ENCODE data around the gene ROS1. TPM values are rescaled to one million over a fixed set of nuclear protein-coding genes. Genes with fewer than 3 reads are reported as not detected.

Gene ROS1
- total RNA-seq, 1 donor from 2014 or later = not detected

- no peaks in the 10 kb centered on the region for H3K4me1 ChIP-seq
- intact Hi-C loops (cut with DNase I) = no loop called here
Measured at GRCh38 chr6:117395164-117395563, 30.6 kb downstream of the ROS1 start.

GRCh38 chr6:117393045-117393444, 32.7 kb downstream of the ROS1 start:
- Histone ChIP-seq H3K36me3 (no peaks in the 10 kb centered on the region), H3K27ac (no peak overlapping the region), H3K9me3 (no peaks in the 10 kb centered on the region), H3K4me3 (no peak overlapping the region), H3K4me1 (no peaks in the 10 kb centered on the region), H3K27me3 (no peaks in the 10 kb centered on the region)
- TF ChIP-seq POLR2A (IDR thresholded peaks at IDR 0.05) (no peak), CTCF (IDR thresholded peaks at IDR 0.05) (no peak), POLR2AphosphoS5 (IDR thresholded peaks at IDR 0.05; ENCODE audit: insufficient read depth in 1 of 2, low read depth in 1 of 2) (no peak)
- DNase-seq (ENCODE audit: extremely low spot score in 2 of 2) = no peak
- intact Hi-C loops (cut with DNase I) = no loop called here

More at GRCh38 chr6:117395164-117395563, 30.6 kb downstream of the ROS1 start:
- H3K27me3 ChIP-seq = no peaks in the 10 kb centered on the region
- H3K4me3 ChIP-seq = no peak overlapping the region
- no peaks in the 10 kb centered on the region for H3K36me3 ChIP-seq
- H3K27ac ChIP-seq = no peak overlapping the region
- no peak for TF ChIP-seq POLR2A (IDR thresholded peaks at IDR 0.05)
- DNase-seq (ENCODE audit: extremely low spot score in 2 of 2) = no peak
- H3K9me3 ChIP-seq = no peaks in the 10 kb centered on the region

GRCh38 chr6:117391874-117392583, 33.7 kb downstream of the ROS1 start:
- intact Hi-C loops (cut with DNase I) = no loop called here
- Histone ChIP-seq H3K4me1 (no peaks in the 10 kb centered on the region), H3K9me3 (no peaks in the 10 kb centered on the region), H3K36me3 (no peaks in the 10 kb centered on the region), H3K27me3 (no peaks in the 10 kb centered on the region), H3K27ac (no peak overlapping the region), H3K4me3 (no peak overlapping the region)
- no peak for DNase-seq (ENCODE audit: extremely low spot score in 2 of 2)
- TF ChIP-seq CTCF (IDR thresholded peaks at IDR 0.05) = no peak
- TF ChIP-seq POLR2AphosphoS5 (IDR thresholded peaks at IDR 0.05; ENCODE audit: insufficient read depth in 1 of 2, low read depth in 1 of 2) = no peak
- no peak for TF ChIP-seq POLR2A (IDR thresholded peaks at IDR 0.05)

- no peak for DNase-seq (ENCODE audit: extremely low spot score in 2 of 2)
Measured at GRCh38 chr6:117389227-117390057, 36.3 kb downstream of the ROS1 start.

More at GRCh38 chr6:117389227-117390057, 36.3 kb downstream of the ROS1 start:
- Histone ChIP-seq H3K4me3 (no peak overlapping the region), H3K36me3 (no peaks in the 10 kb centered on the region), H3K27ac (no peak overlapping the region), H3K27me3 (no peaks in the 10 kb centered on the region), H3K4me1 (no peaks in the 10 kb centered on the region), H3K9me3 (no peaks in the 10 kb centered on the region)
- peak in 1 of 2 donors; percentile 28 for TF ChIP-seq POLR2AphosphoS5 (IDR thresholded peaks at IDR 0.05; ENCODE audit: insufficient read depth in 1 of 2, low read depth in 1 of 2)
- no peak for TF ChIP-seq CTCF (IDR thresholded peaks at IDR 0.05)
- intact Hi-C loops (cut with DNase I) = no loop called here

Data from vagina (tissue), 2 donors.